Astrocyte of the cerebellum (primary cell): ENCODE data around the gene ZNF319.

Experiments
- DNase-seq: peaks from one replicate; pipeline ENCODE4 v3.0.0-alpha.2; 2011; ENCODE audit warnings: low read depth
- H3K4me3 ChIP-seq: 2 replicates; pipeline ENCODE4 v1.5.1; 2011; ENCODE audit warnings: mild to moderate bottlenecking, low read depth, low read length, moderate library complexity
- in situ Hi-C: cut with HindIII; loops from 2 replicates; pipeline ENCODE4 v1.10.0; 2017; ENCODE audit warnings: low sequenced_read_pairs
- TF ChIP-seq, protein P1 (sequence below): IDR thresholded peaks from 2 replicates; pipeline ENCODE4 v1.5.1; 2012; ENCODE audit warnings: low read length, low read depth, moderate library complexity, mild to moderate bottlenecking; ENCODE audit errors: missing control alignments

ZNF319 gene

DNA sequence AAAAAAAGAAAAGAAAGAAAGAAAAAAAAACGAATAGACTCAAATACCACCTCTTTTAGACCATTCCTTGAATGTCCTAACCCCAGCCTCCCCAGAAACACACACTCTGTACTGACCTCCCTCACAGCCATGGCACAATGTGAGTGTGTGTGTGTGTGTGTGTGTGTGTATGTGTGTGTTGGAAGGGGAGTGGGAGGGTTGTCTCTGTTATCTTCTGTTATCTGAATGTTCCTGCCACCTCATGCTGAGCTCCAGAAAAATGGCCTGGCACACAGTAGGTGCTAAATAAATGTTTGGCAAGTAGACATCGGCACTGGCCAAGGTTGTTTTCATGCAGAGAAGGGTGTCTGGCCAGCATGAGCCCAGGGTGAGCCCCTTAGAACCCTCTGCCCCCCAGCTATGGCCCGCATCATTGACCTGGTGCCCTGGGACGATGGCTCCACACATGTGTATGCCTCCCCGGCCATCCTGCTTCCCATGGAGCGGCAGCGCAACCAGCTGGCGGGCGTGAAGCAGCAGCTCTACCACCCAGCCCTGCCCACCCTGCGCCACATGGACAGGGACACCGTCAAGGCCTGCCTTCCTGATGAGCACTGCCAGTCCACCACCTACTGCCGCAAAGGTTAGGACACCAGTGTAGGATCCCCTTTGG is 22.9 kb downstream of the ZNF319 start:
- H3K4me3 ChIP-seq: no peak overlapping the region
- in situ Hi-C loops: loop anchor here (25.0 kb wide), 1 partner anchor 190 kb away; no protein-coding TSS in a partner anchor
- no peak for DNase-seq
- TF ChIP-seq, protein P1, sequence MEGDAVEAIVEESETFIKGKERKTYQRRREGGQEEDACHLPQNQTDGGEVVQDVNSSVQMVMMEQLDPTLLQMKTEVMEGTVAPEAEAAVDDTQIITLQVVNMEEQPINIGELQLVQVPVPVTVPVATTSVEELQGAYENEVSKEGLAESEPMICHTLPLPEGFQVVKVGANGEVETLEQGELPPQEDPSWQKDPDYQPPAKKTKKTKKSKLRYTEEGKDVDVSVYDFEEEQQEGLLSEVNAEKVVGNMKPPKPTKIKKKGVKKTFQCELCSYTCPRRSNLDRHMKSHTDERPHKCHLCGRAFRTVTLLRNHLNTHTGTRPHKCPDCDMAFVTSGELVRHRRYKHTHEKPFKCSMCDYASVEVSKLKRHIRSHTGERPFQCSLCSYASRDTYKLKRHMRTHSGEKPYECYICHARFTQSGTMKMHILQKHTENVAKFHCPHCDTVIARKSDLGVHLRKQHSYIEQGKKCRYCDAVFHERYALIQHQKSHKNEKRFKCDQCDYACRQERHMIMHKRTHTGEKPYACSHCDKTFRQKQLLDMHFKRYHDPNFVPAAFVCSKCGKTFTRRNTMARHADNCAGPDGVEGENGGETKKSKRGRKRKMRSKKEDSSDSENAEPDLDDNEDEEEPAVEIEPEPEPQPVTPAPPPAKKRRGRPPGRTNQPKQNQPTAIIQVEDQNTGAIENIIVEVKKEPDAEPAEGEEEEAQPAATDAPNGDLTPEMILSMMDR: no peak

DNA sequence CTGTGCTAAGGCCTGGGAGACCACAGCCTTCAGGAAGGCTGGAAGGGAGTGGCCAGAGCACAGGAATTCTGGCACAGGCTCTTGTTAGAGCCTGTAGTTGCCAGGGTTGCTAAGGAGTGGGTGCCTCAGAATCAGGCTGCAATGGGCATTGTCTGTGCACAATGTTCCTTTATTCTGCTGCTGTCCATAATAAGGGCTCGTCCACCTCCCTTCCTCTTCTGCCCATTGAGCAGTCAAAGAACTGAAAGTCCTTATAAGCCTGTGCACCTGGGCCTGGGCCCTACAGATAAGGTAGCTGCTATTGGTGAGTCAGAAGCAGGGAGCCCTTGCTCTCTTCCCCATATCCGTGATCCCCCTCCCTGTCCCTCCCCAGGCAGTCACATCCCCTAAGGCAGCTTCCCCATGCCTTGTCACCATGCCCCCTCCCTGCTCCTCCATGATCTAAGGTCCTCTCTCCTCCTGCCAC is 24.1 kb downstream of the ZNF319 start:
- H3K4me3 ChIP-seq: no peak overlapping the region
- no peak for DNase-seq
- TF ChIP-seq, protein P1: no peak
- in situ Hi-C loops: loop anchor here (25.0 kb wide), 1 partner anchor 189 kb away; no protein-coding TSS in a partner anchor

DNA sequence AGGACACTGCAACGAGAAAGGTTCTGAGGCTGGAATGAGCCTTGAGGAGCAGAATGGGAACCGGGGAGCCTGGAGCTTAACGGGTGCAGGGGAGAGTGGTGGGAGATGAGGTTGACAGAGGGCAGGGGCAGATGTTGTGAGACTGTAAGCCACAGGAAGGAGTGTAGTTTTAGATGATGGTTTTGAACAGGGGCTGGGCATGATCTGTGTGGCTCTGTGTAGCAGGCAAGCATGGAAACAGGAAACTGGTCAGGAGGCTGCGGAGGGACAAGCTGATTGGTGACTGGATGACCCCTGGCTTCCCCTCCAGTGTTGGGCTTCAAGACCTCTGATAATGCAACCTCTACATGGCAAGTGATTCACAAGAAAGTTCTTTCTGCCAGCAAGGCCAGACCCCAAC is 28.2 kb downstream of the ZNF319 start:
- no peak overlapping the region for H3K4me3 ChIP-seq
- in situ Hi-C loops: no loop called here
- no peak for DNase-seq
- TF ChIP-seq, protein P1: no peak

DNA sequence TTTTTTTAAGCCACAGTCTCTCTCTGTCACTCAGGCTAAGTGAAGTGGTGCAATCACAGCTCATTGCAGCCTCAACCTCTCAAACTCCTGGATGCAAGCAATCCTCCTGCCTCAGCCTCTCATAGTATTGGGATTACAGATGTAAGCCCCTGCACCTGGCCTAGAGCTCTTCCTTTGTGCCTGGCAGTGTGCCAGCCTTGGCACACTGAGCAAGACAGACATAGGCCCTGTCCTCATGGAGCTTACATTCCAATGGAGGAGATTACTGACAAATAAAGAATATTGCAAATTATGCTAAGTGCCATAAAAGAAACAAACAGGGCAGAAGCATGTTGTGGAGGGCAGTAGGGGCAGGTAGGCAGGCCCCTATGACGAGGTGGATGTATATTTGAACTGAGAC is 28.6 kb downstream of the ZNF319 start:
- TF ChIP-seq, protein P1: no peak
- no peak for DNase-seq
- no peak overlapping the region for H3K4me3 ChIP-seq
- in situ Hi-C loops: no loop called here

DNA sequence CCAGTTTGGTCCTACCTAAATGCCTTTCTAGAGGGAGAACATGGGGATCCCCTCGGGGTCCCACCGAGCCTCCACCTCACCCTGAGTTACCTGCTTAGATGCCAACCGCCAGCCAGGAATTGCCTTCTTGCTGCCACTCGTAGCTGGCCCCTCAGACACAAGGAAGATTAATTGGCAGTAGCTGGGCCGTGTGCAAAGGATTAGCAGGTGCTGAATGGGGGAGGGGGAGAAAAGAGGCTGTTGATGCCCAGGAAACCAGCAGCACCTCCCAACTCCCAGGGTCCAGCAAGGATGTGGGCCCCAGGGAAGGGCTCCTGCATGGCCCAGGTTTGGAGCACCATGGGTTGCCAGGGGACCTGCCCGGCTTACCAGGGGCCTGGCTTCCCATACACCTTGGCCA is 29.5 kb downstream of the ZNF319 start, which contains the start of gene CNGB1:
Gene CNGB1, minus strand, starts transcription at position 159 of the 400 bp plus-strand sequence. CDS start 3,842 bp downstream, outside the sequence.
- in situ Hi-C loops: no loop called here
- TF ChIP-seq, protein P1: no peak
- DNase-seq: no peak
- H3K4me3 ChIP-seq: no peak within 1 kb of the TSS

DNA sequence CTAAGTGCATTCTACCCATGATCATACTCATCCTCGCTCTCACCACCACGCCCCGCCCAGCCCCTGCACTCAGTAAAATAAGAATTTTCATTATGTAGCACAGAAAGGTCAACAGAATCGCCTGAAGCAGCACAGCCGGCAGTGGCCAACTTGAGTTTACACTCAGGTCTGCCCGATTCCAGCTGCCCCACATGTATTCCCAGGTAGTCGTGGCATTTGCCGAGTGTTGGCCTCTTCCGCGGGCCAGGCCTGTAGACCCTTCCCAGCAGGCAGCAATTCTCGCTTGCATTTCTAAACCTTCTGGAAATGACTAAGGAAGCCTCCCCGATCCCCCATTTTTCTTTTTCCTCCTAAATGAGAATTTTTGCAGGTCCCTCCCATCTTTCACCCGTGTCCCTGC is 30.2 kb downstream of the ZNF319 start:
- TF ChIP-seq, protein P1: no peak
- DNase-seq: no peak
- no peak overlapping the region for H3K4me3 ChIP-seq
- in situ Hi-C loops: no loop called here
